ENCODE data around the gene BTBD19.
"Not testable (repeated sequence)": the region's sequence is repeated elsewhere in the genome, so short reads cannot be mapped to it uniquely, and the experiment has no call there.

Gene BTBD19

GRCh38 chr1:44829506-44830384 is 21.4 kb downstream of the BTBD19 start:
- no peak for DNase-seq

- no peak for DNase-seq
Observed at GRCh38 chr1:44830900-44831304, 22.6 kb downstream of the BTBD19 start.

- DNase-seq = no peak
Observed at GRCh38 chr1:44831516-44831915, 23.2 kb downstream of the BTBD19 start.

GRCh38 chr1:44832056-44832705 is 23.9 kb downstream of the BTBD19 start:
- no peak for DNase-seq

- DNase-seq = no peak
Observed at GRCh38 chr1:44834328-44834727, 26.0 kb downstream of the BTBD19 start.

GRCh38 chr1:44835738-44836675 is 27.7 kb downstream of the BTBD19 start:
- DNase-seq = peak; percentile 64

- DNase-seq = not testable (repeated sequence)
Observed at GRCh38 chr1:44838294-44838693, 30.0 kb downstream of the BTBD19 start.

GRCh38 chr1:44839576-44839975 is 31.3 kb downstream of the BTBD19 start:
- no peak for DNase-seq

- DNase-seq = no peak
Observed at GRCh38 chr1:44842486-44842861, 34.2 kb downstream of the BTBD19 start.

- no peak for DNase-seq
Observed at GRCh38 chr1:44842862-44843655, 34.7 kb downstream of the BTBD19 start, which contains the start of gene PTCH2. PTCH2 (minus strand) TSS chr1:44843253; CDS start chr1:44842932, 321 bp downstream.

GRCh38 chr1:44846985-44847384 is 38.7 kb downstream of the BTBD19 start:
- no peak for DNase-seq

- DNase-seq = no peak
Observed at GRCh38 chr1:44847845-44848244, 39.5 kb downstream of the BTBD19 start.

- no peak for DNase-seq
Observed at GRCh38 chr1:44848456-44849181, 40.3 kb downstream of the BTBD19 start.

- no peak for DNase-seq
Observed at GRCh38 chr1:44849575-44850132, 41.3 kb downstream of the BTBD19 start.

- no peak for DNase-seq
Observed at GRCh38 chr1:44851308-44851707, 43.0 kb downstream of the BTBD19 start.

- DNase-seq = no peak
Observed at GRCh38 chr1:44853201-44853600, 44.9 kb downstream of the BTBD19 start.

- no peak for DNase-seq
Observed at GRCh38 chr1:44854970-44855369, 46.6 kb downstream of the BTBD19 start.

GRCh38 chr1:44855742-44856141 is 47.4 kb downstream of the BTBD19 start:
- no peak for DNase-seq

GRCh38 chr1:44857446-44857845 is 49.1 kb downstream of the BTBD19 start:
- no peak for DNase-seq

- DNase-seq = no peak
Observed at GRCh38 chr1:44860331-44860730, 52.0 kb downstream of the BTBD19 start.

- DNase-seq = no peak
Observed at GRCh38 chr1:44860891-44861425, 52.6 kb downstream of the BTBD19 start.
